ENCODE data around the gene MISFA.

- TF ChIP-seq POLR2A (IDR thresholded peaks at IDR 0.05; ENCODE audit: low read depth, low read length) (no peak), POLR2AphosphoS5 (IDR thresholded peaks at IDR 0.05; ENCODE audit: low read depth, low read length) (no peak)
Observed at GRCh38 chr11:18566406-18566805, 33.2 kb upstream of the MISFA start.

Measured in GM12892 (cell line).